ENCODE results near the gene RBM34.
"Not testable (repeated sequence)": the region's sequence is repeated elsewhere in the genome, so short reads cannot be mapped to it uniquely, and the experiment has no call there.

Gene RBM34
- total RNA-seq, result 6.5 to 10.3 reads per million in 2 donors

GRCh38 chr1:235160957-235161684 is at the start of gene RBM34:
RBM34 (minus strand) TSS chr1:235161250; CDS start chr1:235161226, 24 bp downstream.
- peak; percentile 86 to 93 (median 89) for DNase-seq

DNA sequence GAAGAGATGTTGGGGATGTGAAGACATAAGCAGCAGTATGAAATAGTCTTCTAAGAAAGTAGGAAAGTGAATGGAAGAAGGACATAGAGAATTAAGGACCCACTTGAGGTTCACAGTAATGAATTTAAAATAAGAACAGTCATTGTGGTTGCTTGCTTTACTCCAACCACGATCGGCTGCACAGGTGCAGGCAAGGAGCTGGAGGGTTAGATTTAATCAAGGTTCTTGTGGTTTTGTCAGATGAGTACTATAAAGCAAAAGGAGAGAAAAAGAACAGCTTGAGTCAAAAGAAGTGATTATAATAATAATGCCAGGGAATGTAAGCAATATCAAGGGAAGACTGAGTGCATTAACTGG is 46.1 kb upstream of the RBM34 start:
- DNase-seq, result peak in 4 of 5 experiments; percentile 12 to 94 (median 43)

DNA sequence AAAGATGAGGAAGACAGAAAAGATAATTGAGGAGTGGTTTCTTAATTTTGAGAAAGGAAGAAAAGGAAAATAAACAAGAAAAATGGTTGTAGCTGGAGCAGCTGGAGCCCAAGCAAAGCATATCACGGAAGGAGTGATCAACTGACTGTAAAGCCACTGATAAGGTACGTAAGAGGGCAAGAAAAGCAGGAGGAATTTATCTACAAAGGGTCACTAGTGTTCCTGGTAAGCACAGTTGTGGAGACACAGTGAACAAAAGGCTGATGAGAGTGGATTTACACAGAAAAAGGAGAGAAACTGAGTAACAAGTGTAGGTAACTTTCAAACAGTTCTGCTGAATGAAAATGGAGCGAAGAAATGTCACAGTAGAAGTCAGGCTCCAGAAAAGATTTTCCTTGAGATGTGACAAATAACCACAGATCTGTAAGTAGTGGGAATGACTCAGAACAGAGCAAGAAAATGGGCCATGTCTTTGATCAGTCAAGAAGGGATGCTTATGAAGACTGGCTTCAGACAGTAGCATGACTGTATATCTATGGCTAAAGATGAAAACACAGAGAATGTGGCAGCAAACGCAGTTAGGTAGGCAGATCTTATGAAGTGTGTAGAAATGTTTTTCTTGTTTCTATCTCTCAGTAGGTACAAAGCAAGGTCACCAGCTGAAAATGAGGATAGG is 45.6 kb upstream of the RBM34 start:
- peak in 1 of 5 experiments; percentile 79 for DNase-seq

- no peak for DNase-seq
Observed at GRCh38 chr1:235205687-235206086, 44.6 kb upstream of the RBM34 start.

DNA sequence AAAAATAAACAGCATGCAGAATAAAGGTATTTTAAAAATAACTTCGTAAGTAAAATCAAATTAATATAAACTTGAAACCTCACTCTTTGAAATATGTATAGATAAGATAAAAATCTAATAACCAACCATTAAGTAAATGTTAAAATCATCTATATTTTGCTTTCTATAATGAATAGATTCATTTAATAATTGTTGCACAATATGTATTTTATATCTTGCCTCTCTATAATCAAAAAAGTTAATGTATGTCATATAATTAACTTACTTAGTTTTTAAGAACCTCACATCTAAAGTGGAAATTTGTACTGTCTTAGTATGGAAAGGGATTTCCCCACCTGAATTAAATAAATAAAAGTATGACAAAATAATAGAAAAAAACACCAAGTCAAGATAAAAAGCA is 42.4 kb upstream of the RBM34 start:
- DNase-seq, result no peak

- DNase-seq, result not testable (repeated sequence)
Observed at GRCh38 chr1:235202447-235202846, 41.4 kb upstream of the RBM34 start.

- no peak for DNase-seq
Observed at GRCh38 chr1:235199441-235199840, 38.4 kb upstream of the RBM34 start.

GRCh38 chr1:235190431-235190830 is 29.4 kb upstream of the RBM34 start:
- no peak for DNase-seq

DNA sequence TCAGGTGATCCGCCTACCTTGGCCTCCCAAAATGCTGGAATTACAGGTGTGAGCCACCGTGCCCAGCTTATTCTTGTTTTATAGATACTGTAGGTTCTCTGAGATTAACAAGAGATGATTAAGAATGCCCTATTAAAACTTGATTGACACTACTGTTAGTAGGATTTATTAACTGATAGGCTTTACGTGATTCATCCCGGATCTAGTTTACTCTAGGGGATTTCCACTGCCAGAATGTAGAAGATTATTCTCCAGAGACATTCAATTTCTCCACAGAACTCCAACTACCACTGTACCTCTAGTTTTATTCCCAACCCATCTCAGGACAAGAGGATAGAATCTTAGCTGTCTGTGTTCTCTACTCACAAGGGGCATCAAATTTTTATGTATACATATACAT is 26.3 kb upstream of the RBM34 start:
- no peak for DNase-seq

GRCh38 chr1:235181561-235182245 is 20.7 kb upstream of the RBM34 start:
- DNase-seq, result peak in 1 of 5 experiments; percentile 30

DNA sequence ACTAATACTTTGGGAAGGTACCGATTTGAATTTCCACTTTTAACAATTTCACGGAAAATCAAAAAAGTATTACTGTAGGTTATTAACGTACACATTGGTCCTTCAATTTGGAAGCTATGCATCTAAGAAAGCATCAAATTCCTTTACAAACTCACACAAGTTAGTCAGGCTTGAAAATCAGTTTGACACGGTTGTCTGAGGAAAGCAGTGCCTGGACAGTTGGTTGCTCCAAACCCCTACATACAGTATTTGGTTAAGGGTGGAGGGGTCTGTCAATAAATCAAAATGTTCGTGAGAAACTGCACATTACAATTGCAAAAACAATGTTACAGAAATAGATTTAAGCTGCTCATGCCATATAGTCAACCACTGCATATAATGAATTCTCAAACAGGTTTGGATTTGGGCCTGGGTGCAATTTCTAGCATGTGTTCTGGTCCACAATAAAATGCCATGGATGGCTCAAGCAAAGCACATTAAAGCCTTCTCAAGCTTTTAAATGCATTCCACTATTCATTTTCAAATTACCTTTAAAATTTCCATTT is 19.9 kb upstream of the RBM34 start:
- DNase-seq, result no peak

DNA sequence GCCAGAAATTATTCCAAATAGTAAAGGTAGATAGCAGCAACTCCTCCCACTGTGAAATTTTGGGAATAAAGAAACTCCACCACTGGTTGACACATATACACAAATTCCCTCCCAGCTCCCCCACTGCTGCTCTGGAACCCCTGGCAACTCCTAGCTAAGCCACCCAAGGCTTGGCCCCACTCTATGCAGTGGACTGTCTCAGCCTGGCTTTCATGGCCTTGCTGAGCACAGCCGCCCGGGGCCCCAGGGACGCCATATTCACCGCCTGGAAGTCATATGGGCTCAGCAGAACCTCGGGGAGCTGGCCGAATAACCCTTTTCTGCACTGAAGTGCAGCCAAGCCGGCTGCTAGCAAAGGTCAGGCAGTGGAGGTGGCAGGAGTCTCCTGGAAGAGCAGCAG is 15.4 kb upstream of the RBM34 start:
- no peak for DNase-seq

- no peak for DNase-seq
Observed at GRCh38 chr1:235169986-235170385, 8.9 kb upstream of the RBM34 start.

GRCh38 chr1:235168375-235168774 is 7.3 kb upstream of the RBM34 start:
- no peak for DNase-seq

GRCh38 chr1:235161685-235162327 is 756 bp upstream of the RBM34 start:
- no peak for DNase-seq

GRCh38 chr1:235160383-235160956 is 580 bp downstream of the RBM34 start:
- DNase-seq, result peak in 1 of 5 experiments; percentile 86

- peak in 1 of 5 experiments; percentile 40 for DNase-seq
Observed at GRCh38 chr1:235159930-235160329, 1.1 kb downstream of the RBM34 start.

- DNase-seq, result not testable (repeated sequence)
Observed at GRCh38 chr1:235159284-235159683, 1.8 kb downstream of the RBM34 start.

DNA sequence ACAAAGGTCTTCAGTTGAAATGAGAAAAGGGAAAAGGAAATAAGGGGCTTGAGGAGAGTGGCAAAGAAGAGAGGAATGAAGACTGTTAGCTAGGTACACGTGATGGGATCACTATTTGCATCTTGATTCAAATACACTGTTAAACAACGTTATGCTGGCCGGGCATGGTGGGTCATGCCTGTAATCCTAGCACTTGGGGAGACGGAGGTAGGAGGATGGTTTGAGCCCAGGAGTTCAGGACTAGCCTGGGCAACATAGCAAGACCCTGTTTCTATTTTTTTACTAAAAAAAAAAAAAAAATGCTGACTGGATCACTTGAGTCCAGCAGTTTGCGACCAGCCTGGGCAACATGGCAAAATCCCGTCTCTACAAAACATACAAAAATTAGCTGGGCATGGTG is 2.4 kb downstream of the RBM34 start:
- no peak for DNase-seq

DNA sequence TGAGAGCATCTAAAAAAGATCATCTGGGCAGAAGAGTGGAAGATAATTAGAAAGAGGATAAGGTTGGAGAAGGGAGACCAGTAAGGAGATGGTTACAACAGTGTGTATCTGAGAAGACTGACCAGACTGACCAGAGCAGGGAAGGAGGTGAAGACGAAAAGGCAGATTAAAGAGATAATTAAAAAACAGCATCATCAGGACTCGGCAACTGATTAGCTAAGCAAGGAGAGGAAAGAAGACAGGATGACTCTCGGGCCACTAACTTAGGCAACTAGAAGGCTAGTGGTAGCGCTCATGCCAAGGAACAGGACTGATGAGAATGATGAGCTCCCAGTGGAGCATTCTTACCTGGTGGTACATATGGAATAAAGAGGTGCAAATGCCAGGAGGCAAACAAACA is 3.9 kb downstream of the RBM34 start:
- DNase-seq, result no peak

- DNase-seq, result no peak
Observed at GRCh38 chr1:235156740-235157139, 4.3 kb downstream of the RBM34 start.

DNA sequence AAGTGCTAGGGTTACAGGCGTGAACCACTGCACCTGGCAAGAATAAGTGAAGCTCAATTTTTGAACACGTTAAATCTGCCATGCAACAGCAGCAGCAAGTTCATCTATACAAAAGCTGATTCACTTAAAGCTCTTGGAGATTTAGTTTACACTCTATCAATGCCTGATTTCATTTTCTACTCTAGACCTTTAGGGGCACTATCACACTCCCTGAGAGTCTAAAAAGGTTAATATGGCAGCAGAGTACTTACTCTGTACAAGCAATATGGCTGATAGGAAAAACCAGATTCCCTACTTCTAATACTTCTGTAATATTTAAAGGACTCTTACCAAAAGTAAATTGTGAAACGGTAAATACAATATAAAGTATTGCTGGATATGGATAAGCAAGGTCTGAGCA is 4.8 kb downstream of the RBM34 start:
- DNase-seq, result no peak

- DNase-seq, result no peak
Observed at GRCh38 chr1:235152235-235152634, 8.8 kb downstream of the RBM34 start.

All from T-helper 2 cell (primary cell).